Activated CD4-positive, alpha-beta T cell treated with anti-CD3 and anti-CD28 coated beads for 24 hours (primary cell): ENCODE data around the gene ARHGAP33.

Experiments
- DNase-seq, 2 donors: peaks; one replicate each; pipeline ENCODE4 v3.0.0-alpha.2; 2020; ENCODE audit warnings: low read depth in 2 of 2

ARHGAP33 gene

DNA sequence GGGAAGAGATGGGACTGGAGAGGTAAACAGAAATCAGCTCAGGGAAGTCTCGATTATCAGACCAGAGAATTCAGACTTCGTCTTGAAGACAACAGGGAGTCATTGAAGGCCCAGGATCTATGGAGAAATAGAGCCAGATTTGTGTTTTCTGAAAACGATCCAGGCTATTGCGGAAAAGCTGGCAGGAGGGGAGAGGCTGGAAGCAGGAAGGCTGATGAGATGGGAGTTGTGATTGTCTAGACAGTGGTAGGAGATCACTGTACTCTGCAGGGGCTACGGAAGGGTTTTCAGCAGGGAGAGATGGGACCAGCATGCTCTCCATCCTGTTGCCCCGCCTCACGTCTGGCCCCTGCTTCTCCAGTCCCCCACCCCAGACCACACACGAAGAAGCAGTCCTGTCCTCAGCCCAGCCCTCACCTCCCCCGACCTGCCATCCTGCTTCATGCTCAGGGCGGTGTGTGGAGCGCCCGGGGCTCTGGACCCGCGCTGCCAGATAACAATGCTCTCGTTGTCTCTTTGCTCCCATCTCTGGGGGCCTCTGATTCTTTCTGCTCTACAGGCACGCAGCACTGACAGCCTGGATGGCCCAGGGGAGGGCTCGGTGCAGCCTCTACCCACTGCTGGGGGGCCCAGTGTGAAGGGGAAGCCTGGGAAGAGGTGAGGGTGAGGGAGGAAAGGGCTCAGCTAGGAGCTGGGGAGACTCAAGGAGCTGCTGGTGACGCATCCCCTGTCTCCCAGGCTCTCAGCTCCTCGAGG, 1.9 kb downstream of the ARHGAP33 start:
- DNase-seq = no peak

DNA sequence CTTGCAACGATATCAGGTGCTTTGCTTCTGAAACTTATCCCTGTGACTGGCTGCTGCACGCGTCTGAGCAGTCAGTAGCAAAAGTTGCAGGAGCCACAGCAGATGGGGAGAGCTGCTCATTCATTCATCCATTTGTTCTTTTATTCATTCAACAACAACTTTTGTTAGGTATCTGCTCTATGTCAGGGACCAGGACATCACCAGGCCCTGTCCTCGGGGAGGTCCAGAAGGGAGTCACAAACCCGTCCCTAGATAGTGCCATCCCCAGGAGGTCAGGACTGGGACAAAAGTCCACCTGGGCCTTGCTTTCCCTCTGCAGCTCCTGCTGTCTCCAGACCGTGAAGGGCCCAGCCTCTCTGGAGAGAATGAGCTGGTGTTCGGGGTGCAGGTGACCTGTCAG, 2.6 kb downstream of the ARHGAP33 start:
- no peak for DNase-seq

- DNase-seq = no peak
Measured at GRCh38 chr19:35779033-35779432, 3.7 kb downstream of the ARHGAP33 start.

GRCh38 chr19:35780058-35780457, 4.7 kb downstream of the ARHGAP33 start:
- no peak for DNase-seq

GRCh38 chr19:35780717-35781116, 5.4 kb downstream of the ARHGAP33 start:
- no peak for DNase-seq

- DNase-seq = no peak
Measured at GRCh38 chr19:35781650-35782049, 6.3 kb downstream of the ARHGAP33 start.

- no peak for DNase-seq
Measured at GRCh38 chr19:35782589-35782988, 7.2 kb downstream of the ARHGAP33 start.

DNA sequence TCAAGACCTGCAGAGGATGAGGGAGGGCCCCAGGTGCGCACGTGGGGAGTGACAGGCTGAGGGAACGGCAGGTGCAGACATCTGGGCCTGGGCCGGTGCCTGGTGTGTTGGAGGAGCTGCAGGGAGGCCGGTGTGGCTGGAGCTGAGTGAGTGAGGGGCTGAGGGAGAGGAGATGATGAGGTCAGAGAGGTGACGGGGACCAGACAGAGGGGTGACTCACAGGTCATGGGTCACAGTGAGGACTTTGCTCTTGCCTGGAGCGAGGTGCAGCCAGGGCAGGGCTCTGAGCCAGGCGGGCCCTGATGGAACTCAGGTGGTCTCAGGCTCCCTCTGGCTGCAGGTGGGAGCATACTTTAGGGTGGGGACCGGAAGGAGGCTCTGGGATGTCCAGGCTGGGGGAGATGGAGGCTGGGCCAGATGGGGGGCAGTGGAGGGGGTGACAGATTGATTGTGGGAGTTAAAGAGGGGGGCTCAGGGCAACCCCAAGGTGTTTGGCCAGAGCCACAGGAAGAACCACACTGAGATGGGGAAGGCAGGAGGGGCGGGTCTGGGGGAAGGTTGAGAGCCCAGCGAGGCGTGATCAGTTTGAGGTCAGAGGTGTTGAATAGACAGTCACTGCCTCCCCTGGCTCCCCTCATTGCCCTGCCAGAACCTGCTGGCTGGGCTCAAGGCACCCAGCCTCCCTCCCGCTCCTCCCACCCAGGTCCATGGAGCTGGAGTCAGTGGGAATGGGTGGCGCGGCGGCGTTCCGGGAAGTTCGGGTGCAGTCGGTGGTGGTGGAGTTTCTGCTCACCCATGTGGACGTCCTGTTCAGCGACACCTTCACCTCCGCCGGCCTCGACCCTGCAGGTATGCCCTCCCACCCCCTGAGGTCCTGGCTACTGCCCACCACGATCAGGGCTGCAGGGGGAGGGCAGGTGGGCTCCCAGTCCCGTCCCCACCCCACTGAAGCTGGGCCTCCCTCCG, 8.4 kb downstream of the ARHGAP33 start:
- no peak for DNase-seq

DNA sequence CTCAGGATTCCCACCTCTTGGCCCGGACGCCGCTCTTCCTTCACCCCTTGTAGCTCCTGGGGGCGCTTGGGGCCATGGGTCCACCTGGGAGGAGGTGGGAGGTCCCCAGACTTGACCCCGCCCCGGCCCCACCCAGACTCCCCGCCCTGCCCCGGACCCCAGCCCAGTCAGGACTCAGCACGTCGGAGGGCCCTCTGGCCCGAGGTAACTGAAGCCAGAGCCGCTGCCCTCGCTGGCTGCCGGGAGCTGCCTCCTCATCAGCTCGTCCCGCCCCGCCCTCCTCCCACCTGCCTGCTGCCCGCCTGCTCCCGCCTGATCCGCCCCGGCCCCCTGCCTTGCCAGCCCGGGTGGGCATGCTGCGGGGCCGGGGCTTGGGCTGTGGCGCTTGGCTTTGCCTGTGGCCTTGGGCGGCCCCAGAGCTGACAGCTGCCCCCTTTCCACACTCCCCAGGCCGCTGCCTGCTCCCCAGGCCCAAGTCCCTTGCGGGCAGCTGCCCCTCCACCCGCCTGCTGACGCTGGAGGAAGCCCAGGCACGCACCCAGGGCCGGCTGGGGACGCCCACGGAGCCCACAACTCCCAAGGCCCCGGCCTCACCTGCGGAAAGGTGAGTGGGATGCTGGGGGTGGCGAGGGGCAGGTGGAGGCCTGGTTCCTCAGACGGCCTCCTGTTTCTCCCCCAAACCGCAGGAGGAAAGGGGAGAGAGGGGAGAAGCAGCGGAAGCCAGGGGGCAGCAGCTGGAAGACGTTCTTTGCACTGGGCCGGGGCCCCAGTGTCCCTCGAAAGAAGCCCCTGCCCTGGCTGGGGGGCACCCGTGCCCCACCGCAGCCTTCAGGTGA, 9.4 kb downstream of the ARHGAP33 start:
- DNase-seq = no peak

DNA sequence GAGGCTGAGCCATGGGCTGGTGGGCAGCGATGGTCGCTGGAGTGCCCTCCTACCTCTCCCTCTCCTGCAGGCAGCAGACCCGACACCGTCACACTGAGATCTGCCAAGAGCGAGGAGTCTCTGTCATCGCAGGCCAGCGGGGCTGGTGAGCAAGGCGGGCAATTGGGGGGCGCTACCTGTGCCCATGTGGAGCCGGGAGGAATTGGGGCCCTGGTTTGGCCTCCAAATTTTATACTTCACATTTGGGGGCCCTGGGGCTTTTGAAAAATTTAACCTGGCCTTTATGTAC, 9.9 kb downstream of the ARHGAP33 start:
- no peak for DNase-seq

DNA sequence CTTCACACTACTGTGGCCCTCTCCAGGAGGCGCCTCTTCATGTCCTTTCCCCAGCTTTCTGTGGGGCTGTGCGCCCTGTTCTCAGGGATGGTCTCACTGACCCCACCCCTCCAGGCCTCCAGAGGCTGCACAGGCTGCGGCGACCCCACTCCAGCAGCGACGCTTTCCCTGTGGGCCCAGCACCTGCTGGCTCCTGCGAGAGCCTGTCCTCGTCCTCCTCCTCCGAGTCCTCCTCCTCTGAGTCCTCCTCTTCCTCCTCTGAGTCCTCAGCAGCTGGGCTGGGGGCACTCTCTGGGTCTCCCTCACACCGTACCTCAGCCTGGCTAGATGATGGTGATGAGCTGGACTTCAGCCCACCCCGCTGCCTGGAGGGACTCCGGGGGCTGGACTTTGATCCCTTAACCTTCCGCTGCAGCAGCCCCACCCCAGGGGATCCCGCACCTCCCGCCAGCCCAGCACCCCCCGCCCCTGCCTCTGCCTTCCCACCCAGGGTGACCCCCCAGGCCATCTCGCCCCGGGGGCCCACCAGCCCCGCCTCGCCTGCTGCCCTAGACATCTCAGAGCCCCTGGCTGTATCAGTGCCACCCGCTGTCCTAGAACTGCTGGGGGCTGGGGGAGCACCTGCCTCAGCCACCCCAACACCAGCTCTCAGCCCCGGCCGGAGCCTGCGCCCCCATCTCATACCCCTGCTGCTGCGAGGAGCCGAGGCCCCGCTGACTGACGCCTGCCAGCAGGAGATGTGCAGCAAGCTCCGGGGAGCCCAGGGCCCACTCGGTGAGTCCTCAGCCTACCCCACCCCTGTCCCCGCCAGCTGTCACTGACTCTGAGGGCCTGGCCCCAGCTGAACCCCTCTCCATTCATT, 11.2 kb downstream of the ARHGAP33 start:
- DNase-seq = no peak

- DNase-seq = no peak
Measured at GRCh38 chr19:35787227-35787799, 11.9 kb downstream of the ARHGAP33 start.

DNA sequence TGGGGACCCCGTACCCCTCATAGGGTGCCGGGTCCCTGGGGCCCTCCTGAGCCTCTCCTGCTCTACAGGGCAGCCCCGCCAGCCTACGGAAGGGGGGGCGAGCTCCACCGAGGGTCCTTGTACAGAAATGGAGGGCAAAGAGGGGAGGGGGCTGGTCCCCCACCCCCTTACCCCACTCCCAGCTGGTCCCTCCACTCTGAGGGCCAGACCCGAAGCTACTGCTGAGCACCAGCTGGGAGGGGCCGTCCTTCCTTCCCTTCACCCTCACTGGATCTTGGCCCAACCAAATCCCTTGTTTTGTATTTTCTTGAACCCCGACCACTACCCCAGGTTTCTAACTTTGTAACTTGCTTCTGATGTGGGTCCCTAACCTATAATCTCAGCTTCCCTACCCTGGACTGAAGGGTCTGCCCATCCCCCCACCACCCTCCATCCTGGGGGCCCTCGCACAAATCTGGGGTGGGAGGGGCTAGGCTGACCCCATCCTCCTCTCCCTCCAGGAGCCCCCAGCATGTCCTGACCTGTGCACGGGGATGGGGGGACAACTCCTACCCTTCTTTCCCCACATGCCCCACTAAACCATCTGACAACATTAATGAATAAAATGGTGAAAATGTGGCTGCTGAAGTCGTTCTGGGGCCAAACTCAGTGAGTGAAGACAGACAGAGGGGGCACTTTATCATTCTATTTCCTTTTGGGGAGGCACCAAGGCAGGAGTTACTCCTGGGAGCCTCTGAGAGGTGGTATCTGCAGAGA, 13.0 kb downstream of the ARHGAP33 start:
- no peak for DNase-seq

DNA sequence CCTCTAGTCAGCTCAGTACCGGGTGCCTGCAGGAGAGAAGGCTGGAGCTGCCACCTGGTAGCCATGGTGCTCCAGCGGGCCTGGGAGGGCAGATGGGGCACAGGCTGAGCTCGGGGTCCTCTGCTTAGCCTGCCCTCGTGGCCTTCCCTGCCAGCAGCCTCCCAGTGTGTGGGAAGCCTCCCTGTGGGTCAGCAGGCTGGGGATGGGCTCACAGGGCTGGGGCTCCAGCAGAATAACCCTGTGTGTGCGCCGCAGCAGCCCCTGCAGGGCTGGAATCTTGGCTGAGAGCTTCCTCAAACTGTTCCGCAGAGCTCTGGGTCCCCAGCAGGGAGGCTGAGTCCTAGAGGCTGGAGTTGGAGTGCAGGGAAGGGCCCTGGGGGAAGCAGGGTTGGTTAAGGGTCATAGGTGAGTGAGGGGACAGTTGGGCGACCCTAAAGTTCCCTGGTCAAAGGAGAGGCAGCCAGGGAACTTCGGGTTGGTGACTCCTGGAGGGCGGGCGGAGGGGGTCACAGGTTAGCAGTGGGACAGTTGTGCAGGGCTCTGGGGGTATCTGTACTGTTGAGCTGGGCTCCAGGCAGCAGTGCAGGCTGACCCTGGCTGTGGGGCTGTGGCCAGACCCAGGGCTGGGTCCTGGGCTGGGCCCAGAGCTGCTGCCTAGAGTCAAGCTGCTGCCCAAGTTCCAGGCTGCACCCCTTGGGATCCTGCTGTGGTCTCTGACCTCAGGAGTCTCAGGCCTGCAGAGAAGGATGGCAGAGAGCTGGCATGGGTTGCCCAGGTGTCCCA, 14.0 kb downstream of the ARHGAP33 start:
- DNase-seq = no peak

DNA sequence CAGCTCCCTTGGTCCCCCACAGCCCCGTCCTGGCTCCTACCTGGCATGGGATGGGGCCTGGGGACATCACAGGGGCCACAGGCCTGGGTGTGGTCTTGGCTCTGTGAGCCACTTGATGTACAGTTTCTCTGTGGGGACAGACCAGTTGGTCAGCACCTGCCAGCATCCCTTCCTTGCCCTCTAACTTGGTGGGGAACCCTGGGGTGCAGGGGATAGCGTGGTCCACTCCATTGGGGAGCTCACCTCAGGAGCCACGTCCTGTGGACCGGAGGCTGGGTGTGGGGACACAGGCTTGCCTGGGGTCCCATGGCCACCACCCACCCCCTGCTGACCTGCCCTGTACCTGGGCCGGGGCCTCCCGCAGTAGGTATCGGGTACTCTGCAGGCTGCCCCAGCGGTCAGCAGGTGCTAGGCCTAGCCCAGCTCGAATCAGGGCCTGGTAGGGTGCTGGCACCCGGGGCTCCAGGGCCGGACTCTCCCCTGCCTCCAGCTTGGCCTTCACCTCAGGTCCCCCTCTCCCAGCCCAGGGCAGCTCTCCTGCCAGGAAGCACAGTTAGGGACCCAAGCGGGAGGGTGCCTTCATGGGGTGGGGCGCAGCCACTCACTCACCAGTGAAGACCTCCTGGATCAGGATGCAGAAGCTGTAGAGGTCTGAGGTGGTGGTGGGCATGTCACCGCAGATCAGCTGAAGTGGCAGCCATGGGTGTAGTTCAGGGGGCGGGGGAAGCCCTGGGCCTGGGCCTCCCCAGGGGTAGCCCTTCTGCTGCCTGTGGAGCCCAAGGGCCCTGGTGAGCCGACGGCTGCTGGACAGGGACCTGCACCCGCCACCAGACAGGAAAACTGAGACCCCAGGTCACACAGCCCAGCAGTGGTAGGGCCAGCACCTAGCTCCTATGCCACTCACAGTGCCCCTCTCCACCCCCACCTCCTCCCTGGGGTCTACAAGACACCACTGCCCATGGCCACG, 14.9 kb downstream of the ARHGAP33 start:
- no peak for DNase-seq

DNA sequence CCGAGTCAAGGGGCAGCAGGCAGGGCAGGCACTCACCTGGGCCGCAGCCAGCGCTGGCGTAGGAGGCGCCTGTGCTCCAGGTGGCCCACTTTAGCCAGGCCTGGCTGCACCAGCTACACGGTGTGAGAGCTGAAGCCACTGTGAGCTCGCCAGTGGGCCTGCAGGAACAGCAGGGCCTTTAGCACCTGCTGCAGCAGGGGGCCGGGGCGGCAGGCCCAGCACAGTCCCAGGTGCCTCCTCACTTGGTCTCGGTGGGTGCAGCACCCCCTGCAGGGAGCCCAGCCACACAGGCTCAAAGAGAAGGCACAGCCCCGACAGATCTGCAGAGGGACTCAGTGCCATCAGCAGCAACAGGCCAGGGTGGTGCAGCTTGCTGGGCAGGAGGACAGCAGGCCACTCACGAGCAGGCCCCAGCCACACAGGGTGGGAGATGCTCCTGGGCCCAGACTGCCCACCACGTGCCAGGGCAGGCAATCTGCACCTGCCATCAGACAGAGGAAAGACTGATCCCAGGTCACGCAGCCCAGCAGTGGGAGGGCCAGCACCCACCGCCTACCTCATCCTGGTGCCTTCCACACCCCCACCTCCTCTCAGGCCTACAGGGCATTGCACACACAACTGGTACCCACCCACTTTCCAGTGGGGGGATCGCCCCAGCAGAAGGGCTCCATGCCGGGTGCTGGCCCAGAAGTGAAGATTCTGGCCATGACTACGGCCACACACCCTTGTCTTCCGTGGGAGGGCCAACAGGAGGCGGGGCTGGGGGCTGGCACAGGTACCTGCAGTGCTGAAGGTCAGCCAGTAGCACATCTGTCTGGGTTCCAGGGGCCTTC, 15.8 kb downstream of the ARHGAP33 start:
- no peak for DNase-seq

- no peak for DNase-seq
Measured at GRCh38 chr19:35791814-35792279, 16.5 kb downstream of the ARHGAP33 start.
